GM12865 (cell line): ENCODE data around the gene AP3S1.

Experiments
- DNase-seq: peaks from one replicate; pipeline ENCODE4 v3.0.0; 2010; ENCODE audit warnings: low read depth
- H3K4me3 ChIP-seq: 2 replicates; pipeline ENCODE4 v1.5.1; 2011; ENCODE audit warnings: mild to moderate bottlenecking, low read depth, low read length, control low read depth
- TF ChIP-seq, protein P1 (sequence below): IDR thresholded peaks from 2 replicates; pipeline ENCODE4 v1.5.1; 2011; ENCODE audit warnings: low read length, control low read depth, low read depth, inconsistent platforms; ENCODE audit not compliant: insufficient read depth; ENCODE audit errors: missing control alignments

AP3S1 gene

GRCh38 chr5:115813719-115814118, 28.0 kb upstream of the AP3S1 start:
- H3K4me3 ChIP-seq = no peak overlapping the region
- no peak for DNase-seq
- TF ChIP-seq, protein P1, sequence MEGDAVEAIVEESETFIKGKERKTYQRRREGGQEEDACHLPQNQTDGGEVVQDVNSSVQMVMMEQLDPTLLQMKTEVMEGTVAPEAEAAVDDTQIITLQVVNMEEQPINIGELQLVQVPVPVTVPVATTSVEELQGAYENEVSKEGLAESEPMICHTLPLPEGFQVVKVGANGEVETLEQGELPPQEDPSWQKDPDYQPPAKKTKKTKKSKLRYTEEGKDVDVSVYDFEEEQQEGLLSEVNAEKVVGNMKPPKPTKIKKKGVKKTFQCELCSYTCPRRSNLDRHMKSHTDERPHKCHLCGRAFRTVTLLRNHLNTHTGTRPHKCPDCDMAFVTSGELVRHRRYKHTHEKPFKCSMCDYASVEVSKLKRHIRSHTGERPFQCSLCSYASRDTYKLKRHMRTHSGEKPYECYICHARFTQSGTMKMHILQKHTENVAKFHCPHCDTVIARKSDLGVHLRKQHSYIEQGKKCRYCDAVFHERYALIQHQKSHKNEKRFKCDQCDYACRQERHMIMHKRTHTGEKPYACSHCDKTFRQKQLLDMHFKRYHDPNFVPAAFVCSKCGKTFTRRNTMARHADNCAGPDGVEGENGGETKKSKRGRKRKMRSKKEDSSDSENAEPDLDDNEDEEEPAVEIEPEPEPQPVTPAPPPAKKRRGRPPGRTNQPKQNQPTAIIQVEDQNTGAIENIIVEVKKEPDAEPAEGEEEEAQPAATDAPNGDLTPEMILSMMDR = no peak

GRCh38 chr5:115815006-115815692, 26.6 kb upstream of the AP3S1 start:
- TF ChIP-seq, protein P1 = no peak
- no peak overlapping the region for H3K4me3 ChIP-seq
- DNase-seq = no peak

- no peak for DNase-seq
- no peak overlapping the region for H3K4me3 ChIP-seq
- TF ChIP-seq, protein P1 = no peak
These were observed 26.0 kb upstream of the AP3S1 start for GRCh38 chr5:115815693-115816225.

- no peak within 1 kb of the TSS for H3K4me3 ChIP-seq
- DNase-seq = no peak
- TF ChIP-seq, protein P1 = no peak
These were observed 25.3 kb upstream of the AP3S1 start, which contains the start of gene CDO1 for GRCh38 chr5:115816226-115817081. CDO1 (minus strand) TSS chr5:115816659; CDS start chr5:115816397, 262 bp downstream.

GRCh38 chr5:115817386-115817785, 24.3 kb upstream of the AP3S1 start:
- no peak overlapping the region for H3K4me3 ChIP-seq
- TF ChIP-seq, protein P1 = no peak
- DNase-seq = no peak

DNA sequence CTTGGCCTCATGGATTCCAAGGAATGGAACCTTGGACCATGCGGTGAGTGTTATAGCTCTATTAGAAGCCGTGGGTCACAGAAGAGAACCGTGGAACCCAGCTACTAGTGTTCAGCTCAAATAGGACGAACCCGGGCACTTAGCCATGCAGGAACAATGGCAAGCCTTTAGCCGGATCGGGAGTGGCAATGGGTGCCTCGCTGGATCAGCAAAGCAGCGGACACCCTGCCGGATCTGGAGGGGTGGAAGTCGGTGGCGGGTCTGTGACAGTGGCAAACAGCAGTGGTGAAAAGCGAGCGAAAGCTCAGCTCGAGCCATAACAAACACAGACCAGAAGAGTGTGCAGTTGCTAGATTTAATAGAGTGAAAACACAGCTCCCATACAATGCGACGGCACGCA, 22.9 kb upstream of the AP3S1 start:
- no peak for DNase-seq
- H3K4me3 ChIP-seq = no peak overlapping the region
- TF ChIP-seq, protein P1 = no peak
